Measurements from ENCODE around the gene SLC19A3. TPM values are rescaled to one million over a fixed set of nuclear protein-coding genes. Genes with fewer than 3 reads are reported as not detected.
"Not testable (repeated sequence)": the region's sequence is repeated elsewhere in the genome, so short reads cannot be mapped to it uniquely, and the experiment has no call there.

The SLC19A3 gene
- total and polyA plus RNA-seq, 9 donors = 0.73 to 5.6 (median 2.8) TPM

DNA sequence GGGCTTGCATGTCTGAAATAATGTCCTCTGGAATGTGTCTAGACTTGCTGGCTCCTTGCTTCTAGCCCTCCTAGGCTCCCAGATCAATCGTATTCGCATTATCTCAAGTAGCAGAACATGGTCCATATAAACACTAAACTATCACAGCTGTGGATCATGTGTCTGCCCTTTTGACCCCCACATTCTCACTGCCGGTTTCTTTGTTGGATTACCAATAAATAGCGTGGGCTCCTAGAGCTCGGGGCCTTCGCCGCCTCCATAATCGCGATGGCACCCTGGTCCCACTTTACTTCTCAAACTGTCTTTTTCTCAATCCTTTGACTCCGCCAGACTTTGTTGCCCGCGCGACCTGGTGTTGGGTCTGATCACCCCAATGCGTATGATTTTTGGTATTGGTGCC lies 21.5 kb upstream of the SLC19A3 start:
- WGBS, 3 donors = 76 to 81% (median 80%) methylated on average over 14 of the region's 14 CpGs
- intact Hi-C loops (cut with DNase I) = no loop called here
- DNase-seq = no peak

DNA sequence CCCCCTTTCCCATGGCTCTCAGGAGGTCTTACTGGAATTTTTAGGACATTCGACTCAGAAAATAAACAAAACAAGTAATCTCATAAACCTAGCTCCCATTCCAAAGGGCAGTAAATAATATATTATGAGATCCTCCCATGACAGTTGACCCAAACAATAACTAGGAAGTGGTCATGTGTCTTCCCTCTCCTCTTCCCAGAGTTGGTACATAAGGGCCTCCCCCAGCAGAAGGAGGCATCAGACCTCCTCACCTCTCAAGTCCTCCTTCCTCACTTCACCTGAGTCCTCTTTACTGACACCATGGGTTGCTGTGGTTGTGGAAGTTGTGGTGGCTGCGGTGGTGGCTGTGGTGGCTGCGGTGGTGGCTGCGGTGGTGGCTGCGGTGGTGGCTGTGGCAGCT lies 10.2 kb upstream of the SLC19A3 start, which contains the start of gene SCYGR7:
TSS of gene SCYGR7 (plus strand) at position 301 of the 400 bp plus-strand sequence. CDS start at position 301, 0 bp downstream.
- Histone ChIP-seq H3K4me3 (no peak within 1 kb of the TSS), H3K27ac (no peak within 1 kb of the TSS), H3K4me1 (ENCODE audit: insufficient read depth) (no peaks in the 10 kb centered on the region), H3K36me3 (no peaks in the 10 kb centered on the region), H3K9me3 (no peaks in the 10 kb centered on the region), H3K27me3 (no peaks in the 10 kb centered on the region)
- 82 to 86% (median 83%) methylated on average over 3 to 5 of the region's 5 CpGs for WGBS, 3 donors
- intact Hi-C loops (cut with DNase I) = no loop called here
- no peak for DNase-seq
- TF ChIP-seq, protein P1, sequence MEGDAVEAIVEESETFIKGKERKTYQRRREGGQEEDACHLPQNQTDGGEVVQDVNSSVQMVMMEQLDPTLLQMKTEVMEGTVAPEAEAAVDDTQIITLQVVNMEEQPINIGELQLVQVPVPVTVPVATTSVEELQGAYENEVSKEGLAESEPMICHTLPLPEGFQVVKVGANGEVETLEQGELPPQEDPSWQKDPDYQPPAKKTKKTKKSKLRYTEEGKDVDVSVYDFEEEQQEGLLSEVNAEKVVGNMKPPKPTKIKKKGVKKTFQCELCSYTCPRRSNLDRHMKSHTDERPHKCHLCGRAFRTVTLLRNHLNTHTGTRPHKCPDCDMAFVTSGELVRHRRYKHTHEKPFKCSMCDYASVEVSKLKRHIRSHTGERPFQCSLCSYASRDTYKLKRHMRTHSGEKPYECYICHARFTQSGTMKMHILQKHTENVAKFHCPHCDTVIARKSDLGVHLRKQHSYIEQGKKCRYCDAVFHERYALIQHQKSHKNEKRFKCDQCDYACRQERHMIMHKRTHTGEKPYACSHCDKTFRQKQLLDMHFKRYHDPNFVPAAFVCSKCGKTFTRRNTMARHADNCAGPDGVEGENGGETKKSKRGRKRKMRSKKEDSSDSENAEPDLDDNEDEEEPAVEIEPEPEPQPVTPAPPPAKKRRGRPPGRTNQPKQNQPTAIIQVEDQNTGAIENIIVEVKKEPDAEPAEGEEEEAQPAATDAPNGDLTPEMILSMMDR (IDR thresholded peaks at IDR 0.05) = no peak
- TF ChIP-seq POLR2A (IDR thresholded peaks at IDR 0.05) (no peak), EP300 (IDR thresholded peaks at IDR 0.05) (no peak)

More for the DNA sequence above, 21.5 kb upstream of the SLC19A3 start:
- H3K4me1 ChIP-seq (ENCODE audit: insufficient read depth) = no peaks in the 10 kb centered on the region
- H3K9me3 ChIP-seq = no peaks in the 10 kb centered on the region
- H3K27ac ChIP-seq = no peak overlapping the region
- no peaks in the 10 kb centered on the region for H3K36me3 ChIP-seq
- no peaks in the 10 kb centered on the region for H3K27me3 ChIP-seq
- TF ChIP-seq POLR2A (IDR thresholded peaks at IDR 0.05) (no peak), EP300 (IDR thresholded peaks at IDR 0.05) (no peak)
- TF ChIP-seq, protein P1 (IDR thresholded peaks at IDR 0.05) = no peak
- H3K4me3 ChIP-seq = no peak overlapping the region

DNA sequence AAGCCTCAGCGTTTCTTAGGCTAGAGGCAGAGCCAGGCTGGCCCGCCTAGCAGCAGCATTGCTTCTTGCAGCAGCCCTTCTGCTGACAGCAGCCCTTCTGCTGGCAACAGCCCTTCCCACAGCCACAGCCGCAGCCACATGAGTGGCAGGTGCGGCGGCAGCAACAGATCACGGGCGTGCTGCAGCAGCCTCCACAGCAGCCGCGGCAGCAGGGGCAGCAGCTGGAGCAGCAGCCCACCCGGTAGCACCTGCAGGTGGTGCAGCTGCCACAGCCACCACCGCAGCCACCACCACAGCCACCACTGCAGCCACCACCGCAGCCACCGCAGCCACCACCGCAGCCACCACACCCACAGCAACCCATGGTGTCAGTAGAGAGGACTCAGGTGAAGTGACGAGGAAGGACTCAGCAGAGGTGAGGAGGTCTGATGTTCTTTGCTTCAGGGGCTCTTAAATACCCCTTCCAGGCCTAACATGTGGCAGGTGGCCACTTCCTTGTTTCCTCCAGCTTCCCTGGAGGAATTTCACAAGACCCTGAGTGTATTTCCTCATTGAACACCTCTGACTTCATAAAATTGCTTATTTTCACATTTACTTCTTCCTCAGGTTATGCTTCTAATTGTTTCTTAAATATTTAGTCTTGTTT lies 6.7 kb upstream of the SLC19A3 start, which contains the start of gene SCYGR6:
TSS of gene SCYGR6 (minus strand) at position 364 of the 646 bp plus-strand sequence. CDS start at position 364, 0 bp downstream.
- intact Hi-C loops (cut with DNase I) = no loop called here
- Histone ChIP-seq H3K9me3 (no peaks in the 10 kb centered on the region), H3K4me1 (ENCODE audit: insufficient read depth) (no peaks in the 10 kb centered on the region), H3K27ac (no peak within 1 kb of the TSS), H3K27me3 (no peaks in the 10 kb centered on the region), H3K4me3 (no peak within 1 kb of the TSS), H3K36me3 (no peaks in the 10 kb centered on the region)
- TF ChIP-seq, protein P1 (IDR thresholded peaks at IDR 0.05) = no peak
- TF ChIP-seq POLR2A (IDR thresholded peaks at IDR 0.05) (no peak), EP300 (IDR thresholded peaks at IDR 0.05) (no peak)
- DNase-seq = no peak
- WGBS, 3 donors = 81 to 84% (median 84%) methylated on average over 15 of the region's 15 CpGs

DNA sequence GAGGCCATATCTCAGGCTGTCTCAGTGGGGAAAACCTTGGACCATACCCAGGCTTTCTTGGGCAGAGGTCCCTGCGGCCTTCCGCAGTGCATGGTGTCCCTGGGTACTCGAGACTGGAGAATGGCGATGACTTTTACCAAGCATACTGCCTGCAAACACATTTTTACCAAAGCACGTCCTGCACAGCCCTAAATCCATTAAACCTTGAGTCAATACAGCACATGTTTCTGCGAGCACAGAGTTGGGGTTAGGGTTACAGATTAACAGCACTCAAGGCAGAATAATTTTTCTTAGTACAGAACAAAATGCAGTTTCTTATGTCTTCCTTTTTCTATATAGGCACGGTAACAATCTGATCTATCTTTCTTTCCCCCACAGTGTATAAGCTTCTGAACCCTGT lies 5.0 kb upstream of the SLC19A3 start:
- H3K27me3 ChIP-seq; intact Hi-C loops (cut with DNase I); H3K9me3 ChIP-seq; H3K4me3 ChIP-seq; H3K4me1 ChIP-seq (ENCODE audit: insufficient read depth); H3K36me3 ChIP-seq; H3K27ac ChIP-seq; DNase-seq: not testable (repeated sequence)
- WGBS, 3 donors = 81 to 88% (median 85%) methylated on average over 7 of the region's 7 CpGs

DNA sequence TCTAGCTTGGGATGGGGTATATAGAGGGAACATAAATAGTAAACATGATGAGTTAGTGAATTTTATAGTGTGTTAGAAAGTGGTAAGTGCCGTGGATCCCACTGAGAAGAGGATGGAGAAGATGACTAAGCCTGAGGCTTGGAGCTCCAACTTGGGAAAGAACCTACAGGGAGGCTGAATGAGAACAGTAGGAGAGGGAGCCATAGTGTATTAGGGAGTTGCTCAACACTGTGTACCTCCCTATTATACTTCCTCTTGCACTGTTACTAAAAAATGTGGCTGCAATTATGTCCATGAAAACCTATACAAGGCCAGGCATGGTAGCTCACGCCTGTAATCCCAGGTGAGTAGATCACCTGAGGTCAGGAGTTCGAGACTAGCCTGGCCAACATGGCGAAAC lies 2.9 kb upstream of the SLC19A3 start:
- Histone ChIP-seq H3K27ac (no peak overlapping the region), H3K9me3 (no peaks in the 10 kb centered on the region), H3K36me3 (no peaks in the 10 kb centered on the region), H3K4me1 (ENCODE audit: insufficient read depth) (no peaks in the 10 kb centered on the region), H3K27me3 (no peaks in the 10 kb centered on the region), H3K4me3 (no peak overlapping the region)
- no peak for TF ChIP-seq EP300 (IDR thresholded peaks at IDR 0.05)
- no peak for TF ChIP-seq POLR2A (IDR thresholded peaks at IDR 0.05)
- TF ChIP-seq, protein P1 (IDR thresholded peaks at IDR 0.05) = no peak
- DNase-seq = no peak
- intact Hi-C loops (cut with DNase I) = no loop called here
- 92 to 96% (median 94%) methylated on average over 4 of the region's 4 CpGs for WGBS, 3 donors
